ENCODE results near the gene SNX4.
"Not testable (repeated sequence)": the region's sequence is repeated elsewhere in the genome, so short reads cannot be mapped to it uniquely, and the experiment has no call there.

The SNX4 gene

GRCh38 chr3:125461896-125462295, 58.1 kb downstream of the SNX4 start:
- DNase-seq: no peak

GRCh38 chr3:125460233-125460632, 59.8 kb downstream of the SNX4 start:
- DNase-seq: no peak

GRCh38 chr3:125443923-125444322, 76.1 kb downstream of the SNX4 start:
- DNase-seq: no peak

- DNase-seq: no peak
Observed at GRCh38 chr3:125442506-125442905, 77.5 kb downstream of the SNX4 start.

GRCh38 chr3:125440970-125441369, 79.0 kb downstream of the SNX4 start:
- DNase-seq: no peak

- no peak for DNase-seq
Observed at GRCh38 chr3:125440559-125440955, 79.4 kb downstream of the SNX4 start.

GRCh38 chr3:125437631-125438435, 82.2 kb downstream of the SNX4 start:
- DNase-seq: no peak

GRCh38 chr3:125436921-125437320, 83.1 kb downstream of the SNX4 start:
- DNase-seq: no peak

GRCh38 chr3:125435231-125435630, 84.8 kb downstream of the SNX4 start:
- no peak for DNase-seq

GRCh38 chr3:125434582-125435011, 85.4 kb downstream of the SNX4 start:
- DNase-seq: no peak

- no peak for DNase-seq
Observed at GRCh38 chr3:125433611-125434041, 86.4 kb downstream of the SNX4 start.

GRCh38 chr3:125433091-125433534, 86.9 kb downstream of the SNX4 start:
- no peak for DNase-seq

GRCh38 chr3:125431912-125432790, 87.9 kb downstream of the SNX4 start:
- DNase-seq: no peak

- DNase-seq: no peak
Observed at GRCh38 chr3:125431391-125431790, 88.6 kb downstream of the SNX4 start.

- DNase-seq: no peak
Observed at GRCh38 chr3:125428216-125428830, 91.7 kb downstream of the SNX4 start.

GRCh38 chr3:125418306-125418705, 101.7 kb downstream of the SNX4 start:
- DNase-seq: no peak

GRCh38 chr3:125416235-125416634, 103.8 kb downstream of the SNX4 start:
- no peak for DNase-seq

- no peak for DNase-seq
Observed at GRCh38 chr3:125414669-125415068, 105.3 kb downstream of the SNX4 start.

- DNase-seq: no peak
Observed at GRCh38 chr3:125410922-125411321, 109.1 kb downstream of the SNX4 start.

- DNase-seq: no peak
Observed at GRCh38 chr3:125406070-125406469, 113.9 kb downstream of the SNX4 start.

GRCh38 chr3:125405515-125405914, 114.5 kb downstream of the SNX4 start:
- DNase-seq: not testable (repeated sequence)

GRCh38 chr3:125403789-125404188, 116.2 kb downstream of the SNX4 start:
- DNase-seq: no peak

GRCh38 chr3:125402639-125403038, 117.4 kb downstream of the SNX4 start:
- DNase-seq: no peak

All from NCI-H1417 treated with DMSO at 0.1 percent for 48 hours (cell line).